Kasumi-1 (cell line): Measurements from ENCODE around the gene C1orf94.
"Not testable (repeated sequence)": the region's sequence is repeated elsewhere in the genome, so short reads cannot be mapped to it uniquely, and the experiment has no call there.

Experiments used
- DNase-seq, 2 experiments: peaks; one replicate each; lab custom pipeline; 2025; lab: John Stamatoyannopoulos, UW

Gene C1orf94

GRCh38 chr1:34164771-34165391 lies 11.8 kb upstream of the C1orf94 start, which contains the start of gene CSMD2:
TSS of gene CSMD2 (minus strand) at chr1:34165230. CDS start at chr1:34165097, 133 bp downstream.
- DNase-seq: no peak

- no peak for DNase-seq
Observed at GRCh38 chr1:34165422-34165921, 11.2 kb upstream of the C1orf94 start.

DNA sequence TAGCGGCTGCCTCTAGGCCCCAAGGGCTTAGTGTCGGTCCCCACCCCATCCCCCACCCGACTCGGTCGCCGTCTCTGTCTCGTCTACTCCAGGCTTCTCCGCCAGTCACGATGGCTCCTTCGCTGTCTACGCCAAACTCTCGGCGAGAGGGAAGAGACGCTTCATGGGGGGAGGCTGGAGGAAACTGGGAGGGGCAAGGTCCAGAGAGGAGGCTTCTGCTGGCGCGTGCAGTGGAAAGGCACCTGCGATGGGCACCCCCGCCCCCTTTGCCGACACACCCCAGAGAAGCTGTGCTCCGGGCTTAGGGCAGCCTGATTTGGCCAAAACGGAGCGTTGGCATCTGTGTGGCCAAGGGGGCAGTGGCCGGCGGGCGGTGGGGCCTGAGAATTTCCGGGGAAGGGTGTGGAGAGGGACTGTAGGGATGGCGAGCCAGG lies 10.5 kb upstream of the C1orf94 start:
- no peak for DNase-seq

DNA sequence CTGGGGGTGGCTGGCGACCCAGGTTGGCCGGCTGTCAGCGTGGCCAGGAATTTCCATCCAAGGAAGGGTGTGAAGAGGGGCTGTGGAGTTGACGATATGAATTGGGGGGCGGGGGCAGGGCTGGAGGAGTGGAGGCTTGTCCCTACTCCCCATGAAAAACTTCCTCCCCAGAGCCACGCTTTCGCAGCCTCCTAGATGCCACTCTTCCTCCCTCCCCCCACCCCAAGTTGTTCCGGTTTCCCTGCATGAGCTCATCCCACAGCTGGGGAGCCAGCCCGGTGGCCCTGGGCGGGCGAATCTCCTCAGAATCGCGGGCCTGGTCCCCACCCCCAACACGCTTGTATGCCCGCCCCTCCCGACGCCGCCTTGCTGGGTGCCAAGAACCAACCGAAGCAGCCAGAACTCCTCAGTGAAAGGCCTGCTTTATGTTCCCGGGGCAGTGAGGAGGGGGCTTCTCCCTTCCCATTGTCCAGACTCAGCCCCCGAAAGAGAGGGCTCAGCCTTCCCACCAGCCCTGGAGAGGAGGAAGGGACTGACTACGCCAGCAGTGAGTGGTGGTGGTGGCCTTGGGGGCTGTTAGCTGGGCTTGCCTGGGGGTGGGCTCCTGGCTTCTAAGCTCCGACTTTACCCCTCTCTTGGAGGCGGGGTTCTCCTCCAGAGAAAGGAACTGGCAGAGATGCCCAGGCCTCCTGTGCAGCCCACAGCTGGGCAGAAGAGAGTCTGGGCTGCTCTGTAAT lies 9.9 kb upstream of the C1orf94 start:
- DNase-seq: no peak

DNA sequence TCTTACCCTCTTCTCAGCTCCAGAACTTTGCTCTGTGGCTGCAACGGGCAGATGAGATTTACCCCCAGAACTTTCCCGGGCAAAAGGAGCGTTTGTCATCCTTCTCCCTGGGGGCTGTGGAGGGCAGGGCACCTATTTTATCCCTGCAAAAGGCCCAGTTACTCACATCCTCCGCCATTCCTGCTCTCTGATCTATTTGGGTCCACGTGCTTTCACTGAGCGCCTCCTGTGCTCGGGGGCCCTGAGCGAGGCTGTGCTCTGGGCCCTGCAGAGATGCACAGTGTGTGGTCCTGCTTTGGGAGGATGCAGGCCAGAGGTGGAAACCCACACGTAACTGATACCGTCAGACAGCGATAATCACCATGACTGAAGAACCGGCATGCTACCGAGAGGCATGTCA lies 9.3 kb upstream of the C1orf94 start:
- no peak for DNase-seq

GRCh38 chr1:34175744-34176143 lies 963 bp upstream of the C1orf94 start:
- no peak for DNase-seq

DNA sequence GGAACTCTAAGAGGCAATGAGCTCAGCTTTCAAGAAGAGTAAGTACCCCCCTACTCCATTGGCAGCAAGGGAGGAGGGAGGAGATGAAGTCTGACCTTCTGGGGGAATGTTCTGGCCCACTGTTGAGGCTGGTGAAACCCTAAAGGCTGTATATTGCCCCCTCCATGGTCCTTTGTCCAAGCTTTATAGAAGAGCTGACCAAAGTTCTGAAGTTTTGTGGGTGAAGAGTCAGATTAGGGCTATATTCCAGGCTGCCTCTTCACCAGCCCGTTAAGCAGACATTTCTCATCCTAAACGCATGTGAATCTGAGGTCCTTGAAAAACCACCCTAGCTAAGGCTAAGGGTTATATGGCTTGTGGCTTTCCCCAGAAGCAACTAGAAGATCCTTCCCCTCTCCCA lies 1.4 kb downstream of the C1orf94 start:
- no peak for DNase-seq

GRCh38 chr1:34183381-34183780 lies 6.7 kb downstream of the C1orf94 start:
- DNase-seq: not testable (repeated sequence)

DNA sequence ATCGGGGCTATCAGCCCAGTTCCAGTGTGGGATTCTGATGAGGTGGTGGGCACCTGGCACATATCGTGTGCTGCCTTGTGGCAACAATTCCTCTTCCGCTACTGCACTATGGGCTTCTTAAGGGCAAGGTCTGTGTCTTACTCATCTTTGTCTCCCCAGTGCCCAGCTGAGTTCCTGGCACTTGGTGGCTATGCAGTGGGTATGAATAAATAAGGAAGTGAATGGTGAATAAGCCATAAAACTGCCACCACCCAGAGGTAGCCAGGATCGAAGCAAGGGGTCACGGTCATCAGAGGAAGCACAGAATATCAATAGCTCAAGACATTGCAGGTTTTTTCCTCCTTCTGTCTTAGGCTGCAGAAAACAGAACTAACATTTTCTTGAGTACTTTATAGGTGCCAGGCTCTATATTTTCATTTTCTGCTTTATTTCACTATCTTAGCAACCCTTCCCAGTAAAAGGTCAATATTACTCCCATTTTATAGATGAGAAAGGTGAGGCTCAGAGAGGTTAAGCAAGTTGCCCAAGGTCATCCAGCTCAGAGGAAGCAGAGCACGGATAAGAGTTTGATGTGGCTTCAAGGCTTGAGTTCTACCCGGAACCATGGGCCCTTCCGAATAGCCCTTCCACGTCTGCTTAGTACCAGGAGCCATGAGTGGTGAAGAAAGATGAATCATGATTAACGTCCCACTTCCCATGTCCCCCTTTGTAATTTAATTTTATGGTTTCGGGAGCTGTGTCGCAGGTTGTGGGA lies 10.2 kb downstream of the C1orf94 start:
- DNase-seq: no peak

GRCh38 chr1:34188418-34188817 lies 11.7 kb downstream of the C1orf94 start:
- DNase-seq: no peak

DNA sequence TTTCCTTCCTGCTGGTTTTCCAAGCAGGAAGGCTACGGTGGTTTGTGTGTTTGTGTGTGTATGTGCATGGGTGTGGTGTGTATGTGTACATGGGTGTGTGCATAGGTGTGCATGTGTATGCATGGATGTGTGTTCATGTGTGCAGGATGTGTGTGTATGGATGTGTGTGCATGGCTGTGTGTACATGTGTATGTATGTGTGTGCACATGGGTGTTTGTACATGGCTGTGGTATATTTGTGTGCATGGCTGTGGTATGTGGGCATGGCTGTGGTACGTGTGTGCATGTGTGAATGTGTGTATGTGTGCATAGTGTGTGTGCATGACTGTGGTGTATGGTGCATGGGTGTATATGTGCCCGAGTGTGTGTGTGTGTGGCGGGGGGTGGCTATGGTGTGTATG lies 12.3 kb downstream of the C1orf94 start:
- no peak for DNase-seq

- no peak for DNase-seq
Observed at GRCh38 chr1:34190692-34191091, 14.0 kb downstream of the C1orf94 start.

- DNase-seq: no peak
Observed at GRCh38 chr1:34192621-34193020, 15.9 kb downstream of the C1orf94 start.

DNA sequence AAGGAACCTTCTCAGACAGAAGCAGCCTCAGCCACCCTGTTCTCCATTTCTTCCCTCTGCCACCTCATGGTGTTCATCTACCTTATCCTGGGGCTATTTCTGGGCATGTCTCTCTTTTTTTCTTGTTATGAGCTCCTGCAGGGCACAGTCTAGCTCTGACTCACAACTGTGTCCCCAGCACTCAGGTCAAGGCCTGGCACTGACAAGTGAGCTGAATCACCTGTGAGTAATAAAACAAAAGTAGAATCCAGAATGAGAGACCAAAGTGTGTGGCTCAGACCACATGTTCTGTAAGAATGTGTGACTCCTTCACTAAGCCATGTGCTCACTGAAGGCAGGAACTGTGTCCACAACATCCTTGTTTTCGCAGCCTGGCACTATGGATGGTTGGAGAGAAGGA lies 23.2 kb downstream of the C1orf94 start:
- DNase-seq: no peak

DNA sequence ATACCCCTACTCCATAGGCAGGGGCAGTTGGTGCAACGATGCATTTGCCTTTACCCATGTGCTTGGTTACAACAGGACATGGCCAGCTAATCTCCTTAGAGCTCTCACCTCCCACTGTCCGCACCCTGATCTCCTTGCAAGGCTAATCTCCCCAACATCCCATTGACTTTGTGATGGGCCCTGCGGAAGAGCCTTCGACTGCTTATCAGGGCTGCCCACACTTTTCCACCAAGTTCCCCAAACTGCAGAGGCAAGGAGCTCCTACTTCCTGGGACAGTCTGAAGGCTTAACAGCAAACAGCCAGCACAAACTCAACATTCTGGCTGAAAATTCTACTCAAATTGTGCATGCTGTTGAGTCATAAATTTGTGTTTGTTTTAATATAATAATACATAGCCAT lies 36.0 kb downstream of the C1orf94 start:
- no peak for DNase-seq

GRCh38 chr1:34213956-34214355 lies 37.2 kb downstream of the C1orf94 start:
- DNase-seq: no peak

- no peak for DNase-seq
Observed at GRCh38 chr1:34231441-34231840, 54.7 kb downstream of the C1orf94 start.

DNA sequence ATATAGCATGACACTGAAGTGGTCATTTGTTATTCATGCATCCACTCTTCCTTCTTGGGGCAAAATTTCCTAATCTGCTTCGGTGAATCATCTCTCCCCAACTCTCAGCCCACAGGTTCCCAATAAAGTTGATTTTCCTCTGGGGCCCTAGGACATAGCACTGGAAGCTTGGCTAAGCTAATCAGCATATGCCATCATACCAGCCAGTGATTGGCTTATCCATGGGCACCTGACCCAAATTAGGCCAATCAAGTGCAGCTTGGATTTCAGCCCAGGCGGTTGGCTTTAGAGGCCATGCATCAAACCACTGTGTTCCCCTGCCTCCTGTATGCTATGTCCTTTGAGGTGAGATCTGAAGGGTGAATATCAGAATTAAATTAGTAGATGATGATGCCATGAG lies 58.9 kb downstream of the C1orf94 start:
- DNase-seq: no peak

DNA sequence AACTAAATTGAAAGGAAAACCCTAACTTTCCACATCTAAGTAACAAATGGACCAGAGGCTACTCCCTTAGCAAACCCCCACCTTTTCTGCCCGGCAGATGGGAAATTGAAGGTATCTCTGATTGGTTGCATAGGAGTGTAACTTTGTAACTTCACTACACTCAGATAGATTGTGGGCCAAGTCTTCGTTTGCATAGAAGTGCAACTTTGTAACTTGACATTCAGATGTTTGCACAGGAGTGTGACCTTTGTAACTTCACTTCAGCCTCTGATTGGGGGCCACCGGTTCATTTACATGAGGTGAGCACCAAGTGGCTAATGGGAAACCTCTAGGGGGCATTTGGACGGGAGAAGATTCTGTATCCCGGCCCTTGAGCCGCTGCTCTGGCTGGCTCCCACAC lies 59.4 kb downstream of the C1orf94 start:
- no peak for DNase-seq

GRCh38 chr1:34237151-34237815 lies 60.6 kb downstream of the C1orf94 start:
- DNase-seq: no peak

DNA sequence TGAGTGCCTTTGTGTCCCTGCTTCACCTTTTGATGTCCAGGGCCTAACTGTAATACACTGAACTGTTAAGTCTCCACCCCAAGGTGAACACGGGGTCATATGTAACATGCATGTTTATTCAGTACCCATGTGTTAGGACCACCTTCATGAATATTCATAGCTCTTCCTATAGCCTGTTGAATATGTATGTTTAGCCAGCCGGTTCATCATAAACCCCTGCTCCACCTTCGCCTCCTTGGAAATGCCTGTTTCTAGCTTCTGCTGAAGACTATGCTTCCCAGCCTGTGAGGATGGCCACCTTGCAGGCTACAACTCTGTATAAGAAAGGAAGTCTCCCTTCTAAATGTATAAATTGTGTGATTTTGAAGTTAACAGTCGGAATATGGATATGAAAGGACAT lies 69.3 kb downstream of the C1orf94 start:
- DNase-seq: no peak

- DNase-seq: no peak
Observed at GRCh38 chr1:34250342-34250741, 73.6 kb downstream of the C1orf94 start.
